GM12891 (cell line): ENCODE measurements around the gene TTC36.
"Not testable (repeated sequence)": the region's sequence is repeated elsewhere in the genome, so short reads cannot be mapped to it uniquely, and the experiment has no call there.

ENCODE experiments used
- PAX5 ChIP-seq: IDR thresholded peaks from 2 replicates; pipeline ENCODE4 v1.6.1; 2011; ENCODE audit warnings: low read length, moderate library complexity, mild to moderate bottlenecking; ENCODE audit not compliant: insufficient read depth, severe bottlenecking
- POLR2A ChIP-seq: IDR thresholded peaks from 2 replicates; pipeline ENCODE4 v1.6.1; 2011; ENCODE audit warnings: low read depth, low read length, control low read depth
- POLR2AphosphoS5 ChIP-seq: IDR thresholded peaks from 2 replicates; pipeline ENCODE4 v1.6.1; 2011; ENCODE audit warnings: low read depth, low read length, control low read depth
- SPI1 ChIP-seq: IDR thresholded peaks from 2 replicates; pipeline ENCODE4 v1.6.1; 2011; ENCODE audit warnings: low read depth, low read length, control low read depth
- TAF1 ChIP-seq: IDR thresholded peaks from 2 replicates; pipeline ENCODE4 v1.6.1; 2011; ENCODE audit warnings: low read depth, low read length, control low read depth

- TF ChIP-seq PAX5, POLR2A, SPI1, POLR2AphosphoS5, TAF1: not testable (repeated sequence)
Measured at GRCh38 chr11:118571701-118572060, 44.4 kb downstream of the TTC36 start.
